PC-9 (cell line): ENCODE measurements around the gene KRTAP5-1. TPM values are rescaled to one million over a fixed set of nuclear protein-coding genes. Genes with fewer than 3 reads are reported as not detected.

ENCODE experiments used
- BruUV-seq: library from RNA; stranded (reverse); fragments of 400-500 nt; replicated peaks from 2 replicates; lab custom pipeline; 2021; lab: Mats Ljungman, UMichigan
- CTCF ChIA-PET: fragments of 300-600 bp; sonication (Branson Sonifier 250); formaldehyde crosslinking; loops from one replicate; lab custom pipeline; 2022; ENCODE audit warnings: antibody characterized with exemption; lab: Charles Lee
- POLR2A ChIA-PET: fragments of 300-600 bp; sonication (Branson Sonifier 250); formaldehyde crosslinking; loops from one replicate; lab custom pipeline; 2022; ENCODE audit warnings: antibody characterized with exemption; ENCODE audit not compliant: unreplicated experiment; lab: Charles Lee
- DNase-seq, 2 experiments: peaks; one replicate each; pipeline versions ENCODE4 v3.0.0 to v3.0.0-alpha.2; 2015 to 2022; ENCODE audit warnings: mixed read lengths in 1 of 2
- H2AFZ ChIP-seq: fragments of 200-600 bp; sonication (generic); 2 replicates; pipeline ENCODE4 v1.8.1; 2017; ENCODE audit warnings: antibody characterized with exemption
- H3F3A ChIP-seq: fragments of 200-600 bp; sonication (generic); 2 replicates; pipeline ENCODE4 v1.8.1; 2017; ENCODE audit warnings: antibody characterized with exemption, mild to moderate bottlenecking, low read depth; ENCODE audit not compliant: insufficient read depth
- H3K27ac ChIP-seq: fragments of 200-600 bp; sonication (generic); 2 replicates; pipeline ENCODE4 v1.6.1; 2016; ENCODE audit warnings: mixed run types
- H3K27me3 ChIP-seq: fragments of 200-600 bp; sonication (generic); 2 replicates; pipeline ENCODE4 v1.6.1; 2016; ENCODE audit warnings: low read depth, mixed run types; ENCODE audit not compliant: insufficient read depth
- H3K36me3 ChIP-seq: fragments of 200-600 bp; sonication (generic); 2 replicates; pipeline ENCODE4 v1.6.1; 2016; ENCODE audit warnings: low read depth, mixed run types
- H3K4me1 ChIP-seq: fragments of 200-600 bp; sonication (generic); replicated peaks from 2 replicates; pipeline ENCODE4 v1.6.1; 2016; ENCODE audit warnings: mixed run types; ENCODE audit not compliant: insufficient read depth
- H3K4me2 ChIP-seq: fragments of 200-600 bp; sonication (generic); 2 replicates; pipeline ENCODE4 v1.6.1; 2017; ENCODE audit warnings: mixed run types
- H3K4me3 ChIP-seq: fragments of 200-600 bp; sonication (generic); 2 replicates; pipeline ENCODE4 v1.6.1; 2016; ENCODE audit warnings: mixed run types
- H3K79me2 ChIP-seq: fragments of 200-600 bp; sonication (generic); 2 replicates; pipeline ENCODE4 v1.6.1; 2017; ENCODE audit warnings: low read depth, mixed run types
- H3K9me2 ChIP-seq: fragments of 200-600 bp; sonication (generic); 2 replicates; pipeline ENCODE4 v1.8.1; 2017; ENCODE audit warnings: mild to moderate bottlenecking; ENCODE audit not compliant: insufficient read depth
- H3K9me3 ChIP-seq: fragments of 200-600 bp; sonication (generic); 2 replicates; pipeline ENCODE4 v1.8.1; 2016; ENCODE audit warnings: low read depth; ENCODE audit not compliant: insufficient read depth
- H4K20me1 ChIP-seq: fragments of 200-600 bp; sonication (generic); 2 replicates; pipeline ENCODE4 v1.8.1; 2017; ENCODE audit not compliant: insufficient read depth
- CTCF ChIP-seq: fragments of 200-600 bp; sonication (generic); conservative IDR thresholded peaks from 2 replicates; pipeline ENCODE4 v1.6.1; 2017; ENCODE audit warnings: mixed run types, antibody characterized with exemption, mild to moderate bottlenecking, moderate library complexity
- EZH2 ChIP-seq: fragments of 200-600 bp; sonication (generic); IDR thresholded peaks from 2 replicates; pipeline ENCODE4 v1.8.0; 2017; ENCODE audit warnings: antibody characterized with exemption, low read depth
- intact Hi-C: fragments of 100-400 bp; cut with micrococcal nuclease; formaldehyde crosslinking; loops from one replicate; pipeline ENCODE4 v1.10.0; 2022; ENCODE audit not compliant: unreplicated experiment
- total RNA-seq: library from RNA; stranded (reverse); gene quantifications from 2 replicates; pipeline ENCODE4 v1.2.3, GENCODE V29; 2021

Gene KRTAP5-1
- total RNA-seq, 1 experiment from 2014 or later = not detected

- H4K20me1 ChIP-seq = no peaks in the 10 kb centered on the region
- no TSS peak for BruUV-seq
- intact Hi-C loops = loop anchor here (2.0 to 10.0 kb wide), 3 partner anchors 29 to 279 kb away; partner anchors contain the start of gene KRTAP5-5
- H3F3A ChIP-seq = no peaks in the 10 kb centered on the region
- TF ChIP-seq CTCF (no peak), EZH2 (no peak)
- H3K4me3 ChIP-seq = no peak overlapping the region
- H3K36me3 ChIP-seq = no peaks in the 10 kb centered on the region
- peaks cover 8% of the 10 kb centered on the region; the same call in 1 of the 2 replicates for H3K27me3 ChIP-seq
- H3K9me3 ChIP-seq = no peaks in the 10 kb centered on the region
- DNase-seq = peak in 1 of 2 experiments; percentile 43
- ChIA-PET CTCF (interaction anchor here (0.6 to 1.6 kb wide), 4 partner anchors 13 to 1026 kb away, joined by 4 to 31 read pairs (median 8); no protein-coding TSS in a partner anchor), POLR2A (interaction anchor here (1.1 kb wide), 1 partner anchor 28 kb away, joined by 6 read pairs; no protein-coding TSS in a partner anchor)
- peak overlapping the region; percentile 75 for H3K4me2 ChIP-seq
- H3K4me1 ChIP-seq = no peaks in the 10 kb centered on the region; the same call in none of the 2 replicates
- H2AFZ ChIP-seq = no peak overlapping the region
- no peaks in the 10 kb centered on the region for H3K9me2 ChIP-seq
- no peaks in the 10 kb centered on the region for H3K79me2 ChIP-seq
- H3K27ac ChIP-seq = no peak overlapping the region
Measured at GRCh38 chr11:1546077-1546535, 39.0 kb downstream of the KRTAP5-1 start.

- Histone ChIP-seq H2AFZ (no peak overlapping the region), H3K9me3 (no peaks in the 10 kb centered on the region), H3K79me2 (no peaks in the 10 kb centered on the region), H3K36me3 (no peaks in the 10 kb centered on the region), H3K4me3 (no peak overlapping the region), H3K9me2 (no peaks in the 10 kb centered on the region), H3F3A (no peaks in the 10 kb centered on the region), H3K27me3 (peaks cover 8% of the 10 kb centered on the region; the same call in 1 of the 2 replicates), H3K27ac (no peak overlapping the region), H3K4me1 (no peaks in the 10 kb centered on the region; the same call in none of the 2 replicates), H3K4me2 (no peak overlapping the region), H4K20me1 (no peaks in the 10 kb centered on the region)
- CTCF ChIA-PET = interaction anchor here (1.6 kb wide), 1 partner anchor 29 kb away, joined by 31 read pairs; no protein-coding TSS in a partner anchor
- BruUV-seq = no TSS peak
- POLR2A ChIA-PET = no interaction called here
- intact Hi-C loops = loop anchor here (5.0 to 10.0 kb wide), 2 partner anchors 82 to 279 kb away; partner anchors contain the start of gene KRTAP5-5
- no peak for TF ChIP-seq CTCF
- no peak for TF ChIP-seq EZH2
- DNase-seq = no peak
Measured at GRCh38 chr11:1545432-1545831, 39.7 kb downstream of the KRTAP5-1 start.

- no peaks in the 10 kb centered on the region for H4K20me1 ChIP-seq
- no peaks in the 10 kb centered on the region for H3K36me3 ChIP-seq
- no peak overlapping the region for H3K4me2 ChIP-seq
- H3K27ac ChIP-seq = no peak overlapping the region
- intact Hi-C loops = loop anchor here (10.0 kb wide), 1 partner anchor 280 kb away; no protein-coding TSS in a partner anchor
- H3K4me3 ChIP-seq = no peak overlapping the region
- no peaks in the 10 kb centered on the region; the same call in none of the 2 replicates for H3K4me1 ChIP-seq
- ChIA-PET POLR2A (no interaction called here), CTCF (interaction anchor here (0.6 kb wide), 1 partner anchor 31 kb away, joined by 5 read pairs; no protein-coding TSS in a partner anchor)
- no peaks in the 10 kb centered on the region for H3K79me2 ChIP-seq
- no peaks in the 10 kb centered on the region for H3K9me2 ChIP-seq
- no peak for DNase-seq
- no peaks in the 10 kb centered on the region for H3F3A ChIP-seq
- TF ChIP-seq CTCF = no peak
- no peak for TF ChIP-seq EZH2
- BruUV-seq = no TSS peak
- peaks cover 12% of the 10 kb centered on the region; the same call in 1 of the 2 replicates for H3K27me3 ChIP-seq
- H3K9me3 ChIP-seq = no peaks in the 10 kb centered on the region
- no peak overlapping the region for H2AFZ ChIP-seq
Measured at GRCh38 chr11:1544536-1544935, 40.5 kb downstream of the KRTAP5-1 start.
